Gastrocnemius medialis (tissue), 4 donors: ENCODE measurements around the gene MEIOB.

Experiments used
- CTCF ChIP-seq, 5 experiments: fragments of 450-650 bp in 3 of 5; fragments of 200-600 bp in 2 of 5; sonication (generic) in 2 of 5; IDR thresholded peaks in 4 of 5; conservative IDR thresholded peaks in 1 of 5; 1 replicate in 4 of 5; 2 replicates in 1 of 5; pipeline ENCODE4 v1.5.1; 2016 to 2019; ENCODE audit warnings: antibody characterized with exemption in 5 of 5, mild to moderate bottlenecking in 3 of 5, moderate library complexity in 3 of 5
- POLR2A ChIP-seq, 2 donors: fragments of 450-650 bp; IDR thresholded peaks; one replicate each; pipeline ENCODE4 v1.6.1; 2017; ENCODE audit warnings: antibody characterized with exemption in 2 of 2, mild to moderate bottlenecking in 2 of 2, moderate library complexity in 2 of 2

DNA sequence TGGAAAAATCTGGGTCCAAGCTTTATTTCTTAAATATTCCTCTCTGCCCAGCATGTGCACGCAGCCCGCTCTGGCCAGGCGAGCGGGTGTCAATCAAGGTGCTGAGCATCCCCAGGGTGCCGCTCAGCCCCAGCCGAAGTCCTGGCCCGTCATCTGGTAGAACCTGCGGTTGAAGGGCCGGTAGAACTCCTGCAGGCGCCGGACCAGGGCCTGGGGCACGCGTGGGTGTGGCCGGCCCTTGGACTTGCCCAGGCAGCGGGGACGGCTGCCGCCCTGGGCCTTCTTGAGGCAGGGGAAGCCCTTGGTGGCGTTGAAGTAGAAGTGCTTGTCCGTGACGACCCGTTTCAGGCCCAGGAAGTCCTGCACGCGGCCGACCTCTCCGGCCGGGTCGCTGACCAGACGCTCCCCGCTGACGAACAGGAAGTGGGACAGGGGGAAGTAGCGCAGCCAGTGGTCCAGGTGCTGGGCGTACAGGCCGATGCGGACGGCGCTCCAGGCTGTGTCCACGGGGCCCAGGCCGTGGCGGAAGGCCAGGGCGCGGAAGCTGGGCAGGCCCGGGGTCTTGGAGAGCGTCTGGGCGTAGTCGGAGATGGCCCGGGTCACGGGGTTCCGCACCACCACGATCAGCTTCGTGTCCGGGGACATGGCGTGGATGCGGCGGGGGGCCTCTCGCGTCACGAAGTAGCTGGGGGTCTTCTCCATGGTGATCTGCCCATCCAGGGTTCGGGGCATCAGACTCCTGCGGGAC is 39.7 kb upstream of the MEIOB start:
- TF ChIP-seq CTCF (IDR thresholded peaks at IDR 0.05 in 4 of 5, conservative IDR thresholded peaks at IDR 0.05 in 1 of 5) (no peak), POLR2A (IDR thresholded peaks at IDR 0.05) (no peak)
